HG03060 (cell line): ENCODE results near the gene ATXN1L.
A peak's percentile ranks its signal among the peaks of the same experiment; 100 is the strongest.
"Not testable (repeated sequence)": the region's sequence is repeated elsewhere in the genome, so short reads cannot be mapped to it uniquely, and the experiment has no call there.

Source experiments
- ATAC-seq: cut with Tn5 transposase; IDR thresholded peaks from one replicate; pipeline ENCODE4 v1.9.1; 2021; ENCODE audit warnings: low read depth, moderate number of reproducible peaks; ENCODE audit not compliant: unreplicated experiment

ATXN1L gene

DNA sequence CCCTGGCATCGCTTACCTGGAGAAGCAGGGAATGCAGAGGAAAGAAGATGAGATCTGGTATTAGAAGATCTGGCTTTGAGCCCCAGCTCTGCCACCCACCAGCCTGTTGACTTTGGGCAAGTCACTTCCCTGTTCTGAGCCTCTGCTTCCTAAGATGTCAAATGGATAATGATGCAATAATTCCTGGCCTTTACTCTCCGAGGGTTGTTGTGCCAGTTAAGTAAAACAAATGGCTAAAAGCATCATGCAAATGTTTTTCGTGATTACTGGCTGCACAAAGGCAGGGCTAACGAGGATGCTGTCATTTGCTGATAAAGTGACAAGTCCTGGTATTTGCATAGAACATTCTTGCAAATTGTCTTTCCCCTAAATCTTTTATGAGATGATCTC, 39.5 kb downstream of the ATXN1L start:
- no peak for ATAC-seq

- ATAC-seq: no peak
Observed at GRCh38 chr16:71889147-71889546, 43.4 kb downstream of the ATXN1L start.

DNA sequence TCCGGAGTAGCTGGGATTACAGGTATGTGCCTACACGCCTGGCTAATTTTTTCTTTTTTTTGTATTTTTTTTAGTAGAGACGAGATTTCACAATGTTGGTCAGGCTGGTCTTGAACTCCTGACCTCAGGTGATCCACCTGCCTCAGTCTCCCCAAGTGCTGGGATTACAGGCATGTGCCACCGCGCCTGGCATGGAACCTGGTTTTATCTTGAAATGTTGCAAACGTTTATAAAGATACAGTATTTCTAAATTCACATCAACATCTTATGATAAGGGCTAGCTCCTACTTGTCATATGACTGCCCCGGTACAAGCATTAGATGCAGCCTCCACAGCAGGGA, 48.1 kb downstream of the ATXN1L start:
- no peak for ATAC-seq

GRCh38 chr16:71894229-71894920, 48.6 kb downstream of the ATXN1L start:
- ATAC-seq: no peak

DNA sequence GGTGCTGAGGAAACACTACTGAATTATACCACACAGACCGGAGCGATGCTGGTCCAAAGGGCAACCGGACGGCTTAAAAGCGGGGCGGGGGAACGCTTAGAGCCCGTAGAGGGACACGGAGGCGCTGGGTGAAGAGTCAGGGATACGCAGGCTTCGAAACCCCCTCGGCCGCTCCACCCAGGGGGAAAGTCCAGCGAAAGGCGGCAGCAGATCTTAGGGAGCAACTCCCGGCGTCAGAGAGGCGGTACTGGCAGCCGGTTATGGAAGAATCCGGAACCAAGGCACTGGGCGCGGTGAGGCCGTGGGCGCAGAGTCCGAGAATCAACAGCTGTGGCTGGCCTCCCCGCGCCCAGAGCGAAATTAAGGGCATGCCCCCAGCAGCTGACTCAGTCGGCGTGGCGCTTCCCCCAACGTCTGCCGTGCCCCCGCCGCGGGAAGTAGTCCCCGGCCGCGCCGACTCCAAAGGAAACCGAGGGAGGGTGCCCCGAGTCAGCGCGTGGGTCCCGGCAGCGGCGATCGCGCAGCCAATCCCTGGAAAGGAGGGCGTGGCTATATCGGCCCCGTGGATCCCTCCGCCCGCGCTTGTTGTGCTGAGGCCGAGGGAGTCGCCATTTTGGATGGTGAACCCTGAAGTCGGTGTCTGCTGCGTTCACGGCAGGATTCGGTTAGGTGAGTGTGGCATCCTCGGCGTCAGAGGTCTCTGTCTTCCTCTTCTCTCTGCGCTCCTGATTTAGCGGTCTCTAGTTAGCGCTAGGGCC, 49.3 kb downstream of the ATXN1L start, which contains the start of gene IST1:
Gene IST1 (plus strand): TSS at position 611 of the 758 bp plus-strand sequence. CDS start 20,110 bp downstream, outside the sequence.
- ATAC-seq: peak; percentile 60

- no peak for ATAC-seq
Observed at GRCh38 chr16:71895679-71896365, 50.0 kb downstream of the ATXN1L start.

GRCh38 chr16:71896764-71897368, 51.1 kb downstream of the ATXN1L start:
- no peak for ATAC-seq

DNA sequence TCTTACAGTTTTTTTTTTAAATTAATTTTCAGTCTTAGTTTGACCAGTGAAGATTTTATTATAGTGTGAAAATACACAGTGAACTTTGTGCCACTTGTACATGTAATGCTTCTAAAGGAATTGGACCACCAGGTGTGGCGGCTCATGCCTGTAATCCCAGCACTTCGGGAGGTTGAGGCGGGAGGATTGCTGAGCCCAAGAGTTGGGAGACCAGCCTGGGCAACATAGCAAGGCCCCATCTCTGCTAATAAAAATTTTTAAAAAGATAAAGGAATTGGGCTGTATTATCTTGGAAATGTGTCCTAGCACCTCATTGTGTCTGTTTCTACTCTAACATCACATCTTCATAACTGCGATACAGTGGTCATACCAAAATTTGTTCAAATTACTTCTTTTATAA, 53.4 kb downstream of the ATXN1L start:
- ATAC-seq: no peak

DNA sequence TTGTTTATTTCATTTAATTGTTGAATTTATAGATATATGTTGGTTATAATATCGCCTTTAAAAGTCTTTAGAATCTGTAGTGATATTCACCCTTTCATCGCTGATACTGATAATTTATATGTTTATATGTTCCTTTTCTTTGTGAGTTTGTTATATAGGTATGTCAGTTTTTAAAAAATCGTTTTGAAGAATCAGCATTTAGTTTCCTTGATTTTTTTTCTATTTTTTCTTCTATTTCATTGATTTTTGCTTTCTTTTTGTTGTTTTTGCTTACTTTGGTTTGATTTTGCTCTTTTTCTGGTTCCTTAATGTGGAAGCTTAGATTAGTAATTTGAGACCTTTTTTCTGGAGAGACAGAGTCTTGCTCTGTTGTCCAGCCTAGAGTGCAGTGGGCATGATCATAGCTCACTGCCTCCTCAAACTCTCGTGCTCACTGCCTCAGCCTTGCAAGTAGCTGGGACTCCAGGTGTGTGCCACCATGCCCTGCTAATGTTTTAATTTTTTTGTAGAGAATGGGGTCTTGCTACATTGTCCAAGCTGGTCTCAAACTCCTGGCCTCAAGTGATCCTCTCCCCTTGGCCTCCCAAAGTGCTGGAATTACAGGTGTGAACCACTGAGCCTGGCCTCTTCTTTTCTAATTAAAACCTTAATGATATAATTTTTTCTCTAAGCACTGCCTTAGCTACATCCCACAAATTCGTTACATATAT, 57.0 kb downstream of the ATXN1L start:
- no peak for ATAC-seq

GRCh38 chr16:71903608-71904007, 57.8 kb downstream of the ATXN1L start:
- no peak for ATAC-seq

- ATAC-seq: no peak
Observed at GRCh38 chr16:71904239-71904638, 58.5 kb downstream of the ATXN1L start.

- not testable (repeated sequence) for ATAC-seq
Observed at GRCh38 chr16:71905765-71906164, 60.0 kb downstream of the ATXN1L start.
